HG03460 (cell line): ENCODE results near the gene MUC5AC.

ENCODE experiments used
- ATAC-seq: cut with Tn5 transposase; IDR thresholded peaks from one replicate; pipeline ENCODE4 v1.9.1; 2021; ENCODE audit not compliant: unreplicated experiment

MUC5AC gene

DNA sequence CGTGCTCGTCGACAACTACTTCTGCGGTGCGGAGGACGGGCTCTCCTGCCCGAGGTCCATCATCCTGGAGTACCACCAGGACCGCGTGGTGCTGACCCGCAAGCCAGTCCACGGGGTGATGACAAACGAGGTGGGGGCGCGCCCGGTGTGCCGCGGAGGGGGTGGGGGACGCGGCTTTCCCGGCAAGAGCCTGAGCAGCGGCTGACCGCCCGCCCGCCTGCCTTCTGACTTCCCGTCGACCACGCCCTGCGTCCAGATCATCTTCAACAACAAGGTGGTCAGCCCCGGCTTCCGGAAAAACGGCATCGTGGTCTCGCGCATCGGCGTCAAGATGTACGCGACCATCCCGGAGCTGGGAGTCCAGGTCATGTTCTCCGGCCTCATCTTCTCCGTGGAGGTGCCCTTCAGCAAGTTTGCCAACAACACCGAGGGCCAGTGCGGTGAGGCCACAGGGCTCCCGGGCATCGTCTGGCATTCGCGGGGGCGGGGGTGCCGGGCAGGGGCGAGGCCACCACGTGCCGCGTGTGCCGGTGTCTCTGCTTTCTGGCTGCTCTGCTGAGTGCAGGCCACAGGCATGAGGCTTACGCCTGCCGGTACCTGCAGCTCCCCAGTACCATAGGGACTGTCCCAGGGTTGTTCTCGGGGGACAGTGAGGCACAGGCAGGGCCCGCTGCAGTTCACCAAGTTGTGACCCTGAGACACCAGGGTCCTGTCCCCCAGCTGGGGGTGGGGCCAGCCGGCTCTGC, 36.7 kb downstream of the MUC5AC start:
- no peak for ATAC-seq

GRCh38 chr11:1194977-1195681, 37.4 kb downstream of the MUC5AC start:
- no peak for ATAC-seq

- no peak for ATAC-seq
Measured at GRCh38 chr11:1195682-1196515, 38.1 kb downstream of the MUC5AC start.

GRCh38 chr11:1196516-1197391, 39.0 kb downstream of the MUC5AC start:
- no peak for ATAC-seq

- ATAC-seq = no peak
Measured at GRCh38 chr11:1197431-1197885, 39.7 kb downstream of the MUC5AC start.

DNA sequence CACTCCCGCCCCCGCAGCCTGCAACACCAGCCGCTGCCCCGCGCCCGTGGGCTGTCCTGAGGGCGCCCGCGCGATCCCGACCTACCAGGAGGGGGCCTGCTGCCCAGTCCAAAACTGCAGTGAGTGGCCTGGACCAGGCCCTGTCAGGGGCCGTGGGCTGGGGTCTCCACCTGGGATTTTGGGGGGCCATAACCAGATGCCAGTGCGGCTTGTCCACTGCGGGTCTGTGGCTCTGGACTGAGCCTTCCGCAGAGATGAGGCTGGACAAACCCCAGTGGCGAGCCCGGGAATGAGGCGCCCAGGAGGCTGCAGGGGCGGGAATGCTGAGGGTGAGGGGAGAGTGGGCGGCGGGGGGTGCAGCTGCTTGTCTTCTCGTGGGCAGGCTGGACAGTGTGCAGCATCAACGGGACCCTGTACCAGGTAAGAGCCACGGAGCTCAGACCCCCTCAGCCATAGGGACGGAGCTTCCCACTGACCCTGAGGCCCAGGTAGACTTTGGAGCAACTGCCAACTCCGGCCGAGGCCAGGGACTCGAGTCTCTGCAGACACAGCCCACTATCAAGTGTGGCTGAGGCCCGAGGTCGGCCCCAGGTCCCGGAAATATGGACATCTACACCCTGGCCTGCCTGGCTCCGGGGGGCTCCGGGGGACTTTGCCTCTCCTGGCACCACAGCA, 40.3 kb downstream of the MUC5AC start:
- no peak for ATAC-seq

GRCh38 chr11:1198561-1199240, 40.9 kb downstream of the MUC5AC start:
- no peak for ATAC-seq

- no peak for ATAC-seq
Measured at GRCh38 chr11:1199241-1199750, 41.5 kb downstream of the MUC5AC start.

- no peak for ATAC-seq
Measured at GRCh38 chr11:1199751-1200610, 42.2 kb downstream of the MUC5AC start.

GRCh38 chr11:1200611-1201191, 42.9 kb downstream of the MUC5AC start:
- ATAC-seq = no peak

GRCh38 chr11:1201395-1202153, 43.8 kb downstream of the MUC5AC start:
- no peak for ATAC-seq

- no peak for ATAC-seq
Measured at GRCh38 chr11:1202154-1202775, 44.5 kb downstream of the MUC5AC start.

GRCh38 chr11:1202776-1203504, 45.2 kb downstream of the MUC5AC start:
- ATAC-seq = no peak

GRCh38 chr11:1203505-1204271, 45.9 kb downstream of the MUC5AC start:
- no peak for ATAC-seq

DNA sequence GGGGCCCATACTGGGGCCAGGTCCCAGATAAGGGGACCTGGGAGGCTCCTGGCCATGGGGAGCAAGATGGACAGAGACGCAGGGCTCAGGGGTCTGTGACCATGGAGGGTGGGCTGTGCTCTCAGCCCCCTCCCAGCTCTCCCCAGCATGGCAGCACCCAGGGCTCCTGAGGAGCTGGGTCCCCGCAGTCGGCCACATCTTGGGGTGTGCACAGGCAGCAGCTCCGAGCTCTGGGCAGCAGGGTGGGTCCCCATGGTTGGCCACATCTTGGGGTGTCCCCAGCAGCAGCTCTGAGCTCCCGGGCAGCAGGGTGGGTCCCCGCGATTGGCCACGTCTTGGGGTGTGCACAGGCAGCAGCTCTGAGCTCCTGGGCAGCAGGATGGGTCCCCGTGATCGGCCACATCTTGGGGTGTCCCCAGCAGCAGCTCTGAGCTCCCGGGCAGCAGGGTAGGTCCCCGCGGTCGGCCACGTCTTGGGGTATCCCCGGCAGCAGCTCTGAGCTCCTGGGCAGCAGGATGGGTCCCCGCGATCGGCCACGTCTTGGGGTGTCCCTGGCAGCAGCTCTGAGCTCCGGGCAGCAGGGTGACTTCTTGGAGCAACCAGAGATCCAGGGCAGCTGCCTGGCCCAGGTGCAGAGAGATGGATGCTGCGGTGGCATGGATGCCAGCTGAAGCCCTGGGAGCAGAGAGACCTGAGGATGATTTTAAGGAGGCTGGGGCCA, 46.8 kb downstream of the MUC5AC start:
- no peak for ATAC-seq
